Measurements from ENCODE around the gene HOXC5. TPM values are rescaled to one million over a fixed set of nuclear protein-coding genes. Genes with fewer than 3 reads are reported as not detected.

HOXC5 gene
- total RNA-seq, 6 experiments from 2014 or later = not detected

- H3K27me3 ChIP-seq = peaks cover 0 to 35% of the 10 kb centered on the region in 2 donors
- no peak overlapping the region for H3K4me3 ChIP-seq
- 31% methylated on average over 4 of the region's 5 CpGs for WGBS (ENCODE audit: insufficient coverage, low coverage, low lambda C conversion rate, missing lambda C conversion rate)
- no peak overlapping the region for H3K27ac ChIP-seq
- intact Hi-C loops (cut with DNase I) = no loop called here
- ATAC-seq = no peak
- H3K9me3 ChIP-seq = no peaks in the 10 kb centered on the region
- DNase-seq = no peak
- no peak for TF ChIP-seq POLR2A (IDR thresholded peaks at IDR 0.05)
- no peak for TF ChIP-seq CTCF (IDR thresholded peaks at IDR 0.05)
- no peaks in the 10 kb centered on the region for H3K36me3 ChIP-seq
- no peaks in the 10 kb centered on the region for H3K4me1 ChIP-seq
Observed at GRCh38 chr12:54044425-54045103, 11.7 kb downstream of the HOXC5 start.

GRCh38 chr12:54045401-54045800 is 12.6 kb downstream of the HOXC5 start:
- Histone ChIP-seq H3K27ac (no peak overlapping the region), H3K36me3 (no peaks in the 10 kb centered on the region), H3K4me1 (no peaks in the 10 kb centered on the region), H3K9me3 (no peaks in the 10 kb centered on the region), H3K27me3 (peaks cover 0 to 40% of the 10 kb centered on the region in 2 donors), H3K4me3 (no peak overlapping the region)
- TF ChIP-seq POLR2A (IDR thresholded peaks at IDR 0.05) = no peak
- TF ChIP-seq CTCF (IDR thresholded peaks at IDR 0.05) = no peak
- ATAC-seq (no peak), DNase-seq (no peak)
- intact Hi-C loops (cut with DNase I) = no loop called here

GRCh38 chr12:54045868-54046521 is 13.1 kb downstream of the HOXC5 start:
- intact Hi-C loops (cut with DNase I) = no loop called here
- H3K36me3 ChIP-seq = no peaks in the 10 kb centered on the region
- DNase-seq = no peak
- 16% methylated on average over 14 of the region's 16 CpGs for WGBS (ENCODE audit: insufficient coverage, low coverage, low lambda C conversion rate, missing lambda C conversion rate)
- H3K4me3 ChIP-seq = no peak overlapping the region
- peaks cover 0 to 43% of the 10 kb centered on the region in 2 donors for H3K27me3 ChIP-seq
- TF ChIP-seq CTCF (IDR thresholded peaks at IDR 0.05) (no peak), POLR2A (IDR thresholded peaks at IDR 0.05) (no peak)
- no peak for ATAC-seq
- H3K27ac ChIP-seq = no peak overlapping the region
- H3K9me3 ChIP-seq = no peaks in the 10 kb centered on the region
- no peaks in the 10 kb centered on the region for H3K4me1 ChIP-seq

GRCh38 chr12:54046809-54047159 is 13.9 kb downstream of the HOXC5 start:
- Histone ChIP-seq H3K36me3 (no peaks in the 10 kb centered on the region), H3K9me3 (no peaks in the 10 kb centered on the region), H3K27ac (no peak overlapping the region), H3K27me3 (peaks cover 0 to 49% of the 10 kb centered on the region in 2 donors), H3K4me3 (no peak overlapping the region), H3K4me1 (no peaks in the 10 kb centered on the region)
- no peak for ATAC-seq
- no peak for TF ChIP-seq CTCF (IDR thresholded peaks at IDR 0.05)
- no peak for TF ChIP-seq POLR2A (IDR thresholded peaks at IDR 0.05)
- DNase-seq = no peak
- intact Hi-C loops (cut with DNase I) = no loop called here
- WGBS (ENCODE audit: insufficient coverage, low coverage, low lambda C conversion rate, missing lambda C conversion rate) = 23% methylated on average over 15 of the region's 27 CpGs
